ENCODE results near the gene SRGN. TPM values are rescaled to one million over a fixed set of nuclear protein-coding genes. Genes with fewer than 3 reads are reported as not detected.

The SRGN gene
- total and polyA plus RNA-seq, 10 of the 15 experiments (the other 5 are each of a cell fraction or from before 2014, with no cell fraction given), result 382 to 2,414 (median 885) TPM

GRCh38 chr10:69065406-69066361 is 22.2 kb upstream of the SRGN start (continued):
- TF ChIP-seq ELK1 (IDR thresholded peaks at IDR 0.05; ENCODE audit: low read depth, low read length), result no peak
- TF ChIP-seq DPF2 (IDR thresholded peaks at IDR 0.05), result peak; percentile 89
- TF ChIP-seq FOXM1 (IDR thresholded peaks at IDR 0.05; ENCODE audit: low read depth, low read length), result peak; percentile 69
- peak; percentile 44 for TF ChIP-seq SP1 (IDR thresholded peaks at IDR 0.05; ENCODE audit: low read depth, low read length)
- no peak for TF ChIP-seq ZBTB11 (CRISPR knock-in tag; IDR thresholded peaks at IDR 0.05)
- TF ChIP-seq BCL3 (IDR thresholded peaks at IDR 0.05; ENCODE audit: borderline replicate concordance, insufficient read depth, low read depth, low read length, poor library complexity, severe bottlenecking), result peak; percentile 75
- peak in 1 of 2 experiments; percentile 59; a peak in 2 of 4 replicates for TF ChIP-seq ETV6 (conservative IDR thresholded peaks at IDR 0.05 in 1 of 2, IDR thresholded peaks at IDR 0.05 in 1 of 2; ENCODE audit: borderline replicate concordance in 1 of 2, low read depth in 1 of 2)
- no peak for TF ChIP-seq E2F4 (IDR thresholded peaks at IDR 0.05; ENCODE audit: low read depth, low read length)
- TF ChIP-seq SKIL (IDR thresholded peaks at IDR 0.05; ENCODE audit: low read depth, poor library complexity, severe bottlenecking), result peak; percentile 80
- no peak for TF ChIP-seq NFYB (IDR thresholded peaks at IDR 0.05; ENCODE audit: insufficient read depth, low read depth, low read length)
- TF ChIP-seq IRF5 (IDR thresholded peaks at IDR 0.05; ENCODE audit: borderline replicate concordance), result no peak
- TF ChIP-seq EGR1 (IDR thresholded peaks at IDR 0.05; ENCODE audit: borderline replicate concordance in 1 of 2, low read depth in 2 of 2, low read length in 2 of 2), result peak in 1 of 2 experiments; percentile 71; a peak in 1 of 3 replicates
- 0 out of 2 replicates have a peak, but pooled peaks have one; percentile 43 for TF ChIP-seq IRF4 (IDR thresholded peaks at IDR 0.05; ENCODE audit: low read depth, low read length)
- peak; percentile 28; the same call in 1 of the 2 replicates for TF ChIP-seq RAD21 (IDR thresholded peaks at IDR 0.05; ENCODE audit: insufficient read depth, low read depth, low read length)
- TF ChIP-seq MEF2B (IDR thresholded peaks at IDR 0.05; ENCODE audit: partially characterized antibody, poor library complexity, severe bottlenecking), result peak; percentile 96

Measured in GM12878 (cell line).